ENCODE measurements around the gene SEC16B.
"Not testable (repeated sequence)": the region's sequence is repeated elsewhere in the genome, so short reads cannot be mapped to it uniquely, and the experiment has no call there.

SEC16B gene

GRCh38 chr1:177969825-177970371, at the start of gene SEC16B:
TSS of gene SEC16B (minus strand) at chr1:177970058. CDS start at chr1:177967981, 2,077 bp downstream.
- no peak for DNase-seq

- DNase-seq: no peak
Observed at GRCh38 chr1:178019622-178020021, 49.8 kb upstream of the SEC16B start.

GRCh38 chr1:178019208-178019607, 49.4 kb upstream of the SEC16B start:
- no peak for DNase-seq

- DNase-seq: no peak
Observed at GRCh38 chr1:178017517-178017916, 47.7 kb upstream of the SEC16B start.

- DNase-seq: no peak
Observed at GRCh38 chr1:178011864-178012503, 42.1 kb upstream of the SEC16B start.

- DNase-seq: no peak
Observed at GRCh38 chr1:178011465-178011828, 41.6 kb upstream of the SEC16B start.

GRCh38 chr1:178010674-178011464, 41.0 kb upstream of the SEC16B start:
- no peak for DNase-seq

GRCh38 chr1:178006043-178006442, 36.2 kb upstream of the SEC16B start:
- no peak for DNase-seq

GRCh38 chr1:178005450-178005849, 35.6 kb upstream of the SEC16B start:
- DNase-seq: no peak

- no peak for DNase-seq
Observed at GRCh38 chr1:178004926-178005391, 35.1 kb upstream of the SEC16B start.

- no peak for DNase-seq
Observed at GRCh38 chr1:177998696-177999631, 29.1 kb upstream of the SEC16B start.

GRCh38 chr1:177996957-177997356, 27.1 kb upstream of the SEC16B start:
- DNase-seq: no peak

- DNase-seq: no peak
Observed at GRCh38 chr1:177995369-177995768, 25.5 kb upstream of the SEC16B start.

GRCh38 chr1:177986281-177986680, 16.4 kb upstream of the SEC16B start:
- not testable (repeated sequence) for DNase-seq

GRCh38 chr1:177984761-177985160, 14.9 kb upstream of the SEC16B start:
- no peak for DNase-seq

- DNase-seq: peak; percentile 85
Observed at GRCh38 chr1:177984136-177984525, 14.3 kb upstream of the SEC16B start.

- DNase-seq: no peak
Observed at GRCh38 chr1:177983482-177984135, 13.8 kb upstream of the SEC16B start.

- DNase-seq: no peak
Observed at GRCh38 chr1:177983077-177983476, 13.2 kb upstream of the SEC16B start.

GRCh38 chr1:177981200-177981599, 11.3 kb upstream of the SEC16B start:
- no peak for DNase-seq

- no peak for DNase-seq
Observed at GRCh38 chr1:177979272-177979671, 9.4 kb upstream of the SEC16B start.

- DNase-seq: no peak
Observed at GRCh38 chr1:177978530-177978929, 8.7 kb upstream of the SEC16B start.

- DNase-seq: no peak
Observed at GRCh38 chr1:177977141-177977540, 7.3 kb upstream of the SEC16B start.
